Stimulated activated CD4-positive, alpha-beta T cell treated with anti-CD3 and anti-CD28 coated beads, Interleukin-4, amount 100 ng/mL, for 48 hours (primary cell): Measurements from ENCODE around the gene UXS1.
"Not testable (repeated sequence)": the region's sequence is repeated elsewhere in the genome, so short reads cannot be mapped to it uniquely, and the experiment has no call there.

Experiments used
- DNase-seq, 2 donors: peaks; one replicate each; pipeline ENCODE4 v3.0.0-alpha.2; 2020; ENCODE audit warnings: low read depth in 2 of 2

UXS1 gene

GRCh38 chr2:106160786-106161261 is 33.3 kb downstream of the UXS1 start:
- no peak for DNase-seq

DNA sequence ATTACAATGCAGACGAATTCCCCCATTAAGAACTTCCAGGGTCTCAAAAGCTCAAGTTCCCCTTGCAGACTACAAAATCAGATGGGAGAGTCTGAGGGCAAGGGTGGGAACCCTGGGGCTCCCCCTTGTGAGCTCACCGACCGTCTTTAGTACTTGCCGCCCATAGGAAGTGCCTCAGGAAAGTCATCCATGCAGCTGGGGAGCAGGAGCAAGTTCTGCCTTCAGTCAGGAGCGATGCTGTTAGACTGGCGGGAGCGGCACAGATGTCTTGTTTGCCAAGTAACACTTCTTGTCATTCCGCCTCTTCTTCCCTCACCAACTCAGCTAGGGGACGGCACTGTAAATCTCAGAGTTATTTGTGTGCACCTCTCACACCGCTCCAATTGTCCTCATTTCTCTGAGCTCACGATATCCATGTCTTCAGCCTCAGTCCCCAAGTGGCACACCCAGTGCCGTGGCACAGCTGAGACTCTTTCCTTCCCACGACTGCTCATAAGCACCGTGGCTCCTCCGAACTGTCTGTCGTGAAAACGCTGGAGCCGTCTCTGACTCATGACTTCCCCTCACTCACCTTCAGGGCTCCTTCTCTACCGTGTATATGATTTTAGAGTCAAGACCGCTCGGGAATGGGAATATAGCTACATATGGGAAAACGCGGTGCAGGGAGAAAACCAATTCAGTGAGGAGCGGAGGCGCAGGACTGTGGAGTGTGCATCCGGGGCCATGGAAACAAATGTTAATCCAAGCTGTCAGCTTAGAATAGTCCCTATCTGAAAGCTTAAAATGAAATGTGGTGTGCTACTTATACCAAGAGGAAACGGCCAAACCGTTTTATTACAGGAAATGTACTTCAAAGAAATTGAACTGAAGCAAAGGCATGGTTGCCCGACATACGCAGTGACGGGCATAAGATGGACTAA is 34.0 kb downstream of the UXS1 start:
- DNase-seq = peak in 1 of 2 donors; percentile 32

DNA sequence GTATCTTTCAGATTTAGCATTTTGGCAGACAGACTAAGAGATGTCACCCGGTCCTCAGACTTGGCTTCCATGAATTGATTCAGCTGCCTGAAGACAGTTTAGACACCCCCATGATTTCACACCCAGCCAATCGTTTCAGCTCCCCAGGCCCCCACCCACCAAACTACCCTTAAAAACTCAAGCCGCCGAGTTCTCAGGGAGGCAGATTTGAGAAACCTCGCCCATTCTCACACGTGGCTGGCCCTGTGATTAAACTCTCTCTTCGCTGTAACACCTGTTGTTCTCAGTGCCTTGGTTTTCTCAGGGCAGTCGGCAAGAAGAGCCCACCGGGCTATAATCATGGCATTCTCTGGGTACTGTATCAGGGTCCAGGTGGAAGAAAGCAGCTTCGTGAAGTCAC is 35.2 kb downstream of the UXS1 start:
- no peak for DNase-seq

- no peak for DNase-seq
These were observed 36.0 kb downstream of the UXS1 start for GRCh38 chr2:106158131-106158530.

- DNase-seq = no peak
These were observed 36.7 kb downstream of the UXS1 start for GRCh38 chr2:106157416-106157815.

GRCh38 chr2:106156305-106157296 is 37.5 kb downstream of the UXS1 start:
- DNase-seq = no peak

DNA sequence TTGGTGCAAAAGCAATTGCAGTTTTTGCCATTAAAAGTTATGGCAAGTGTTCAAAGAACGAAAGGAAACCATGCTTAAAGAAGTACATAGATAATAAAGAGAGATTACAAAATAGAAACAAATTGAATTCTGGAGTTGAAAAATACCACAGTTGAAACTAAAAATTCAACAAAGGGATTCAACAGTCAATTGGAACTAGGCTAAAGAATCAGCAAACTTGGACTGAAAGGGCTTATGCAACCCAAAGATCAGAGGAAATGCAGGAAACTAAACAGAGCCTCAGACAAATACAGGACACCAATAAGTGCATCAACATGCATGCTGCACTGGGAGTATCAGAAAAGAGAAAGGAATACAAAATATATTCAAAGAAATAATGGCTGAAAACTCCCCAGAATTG is 40.3 kb downstream of the UXS1 start:
- DNase-seq = no peak

GRCh38 chr2:106147665-106148064 is 46.4 kb downstream of the UXS1 start:
- DNase-seq = no peak

DNA sequence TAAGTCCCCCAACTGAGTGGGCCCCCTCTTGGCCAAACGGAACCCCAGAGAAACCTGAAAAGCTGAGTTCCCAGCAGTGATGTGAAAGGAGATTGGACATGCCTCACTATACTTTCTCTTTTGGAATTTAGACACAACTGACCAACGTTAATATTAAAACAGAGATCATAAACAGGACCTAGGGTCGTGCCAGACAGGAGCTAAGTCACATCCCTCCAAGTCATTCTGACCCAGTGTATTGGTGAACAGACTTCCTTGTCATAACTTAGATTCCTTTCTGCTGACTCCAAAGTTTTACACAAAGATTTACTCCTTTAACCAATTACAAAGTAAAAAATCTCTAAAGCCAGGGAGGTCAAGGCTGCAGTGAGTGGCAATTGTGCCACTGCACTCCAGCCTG is 46.9 kb downstream of the UXS1 start:
- no peak for DNase-seq

- no peak for DNase-seq
These were observed 49.3 kb downstream of the UXS1 start for GRCh38 chr2:106144621-106145331.

DNA sequence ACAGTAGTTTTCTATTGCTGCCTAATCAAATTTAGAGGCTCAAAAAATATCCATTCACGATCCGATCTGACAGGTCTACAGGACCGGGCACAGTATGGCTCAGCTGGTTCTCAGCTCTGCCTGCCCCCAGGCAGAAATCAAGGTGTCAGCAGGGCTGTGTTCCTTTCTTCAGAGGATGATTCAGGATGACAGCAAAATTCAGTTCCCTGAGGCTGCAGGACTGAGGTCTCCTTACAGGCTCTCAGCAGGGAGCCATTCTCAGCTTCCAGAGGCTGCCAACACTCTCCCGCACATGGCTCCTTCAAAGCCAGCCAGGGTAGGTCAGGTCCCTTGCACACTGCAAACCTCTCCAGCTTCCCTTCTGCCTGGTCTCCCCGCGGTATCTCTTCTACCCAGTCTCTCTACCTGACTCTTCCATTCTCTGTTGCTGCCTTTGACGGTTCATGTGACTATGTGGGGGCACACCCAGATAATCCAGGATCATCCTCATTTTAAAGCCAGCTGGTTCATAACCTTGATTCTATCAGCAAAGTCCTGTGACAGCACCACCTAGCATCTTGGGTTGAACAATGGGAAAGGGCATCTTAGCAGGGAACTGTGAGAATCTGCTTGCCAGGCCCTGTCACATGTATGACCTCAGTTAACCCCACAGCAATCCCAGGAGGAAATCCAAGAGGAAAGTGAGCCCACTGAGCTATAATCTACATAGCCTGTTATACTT is 50.4 kb downstream of the UXS1 start:
- no peak for DNase-seq

DNA sequence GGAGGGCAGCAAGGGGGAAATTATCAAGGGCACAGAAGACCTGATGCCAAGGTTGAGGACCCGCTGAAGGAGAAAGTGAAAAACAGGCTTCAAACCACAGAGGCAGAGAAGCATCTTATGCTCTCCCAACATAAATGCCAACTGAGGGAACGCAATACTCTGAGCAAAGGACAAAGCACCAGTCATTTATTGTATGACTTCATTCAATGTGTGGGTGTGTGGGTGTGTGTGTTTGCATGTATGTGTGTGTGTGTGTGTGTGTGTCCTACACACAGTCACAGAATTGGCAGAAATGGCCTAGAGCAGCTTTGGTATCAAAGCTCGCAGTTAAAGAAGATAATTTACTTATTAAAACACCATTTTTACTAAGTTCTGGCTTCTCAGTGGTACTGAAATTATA is 51.4 kb downstream of the UXS1 start:
- no peak for DNase-seq

DNA sequence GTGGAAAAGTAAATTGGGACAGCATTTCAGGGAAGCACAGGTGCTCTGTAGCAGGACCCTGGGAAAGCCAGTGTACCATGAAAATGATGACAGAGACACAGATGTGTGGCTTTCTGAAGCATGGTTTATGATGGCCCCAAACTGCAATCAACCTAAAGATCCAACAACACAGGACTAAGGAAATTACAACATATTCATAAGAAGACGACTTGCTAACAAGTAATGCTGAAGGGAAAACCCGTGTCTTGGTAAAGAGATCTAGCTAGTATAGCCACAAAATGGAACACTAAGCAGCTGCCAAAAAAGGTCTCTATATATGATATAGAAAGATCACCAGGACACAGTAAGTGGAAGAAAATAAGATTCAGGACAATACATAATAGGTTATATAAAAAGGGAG is 53.2 kb downstream of the UXS1 start:
- no peak for DNase-seq

GRCh38 chr2:106140113-106140512 is 54.0 kb downstream of the UXS1 start:
- no peak for DNase-seq

DNA sequence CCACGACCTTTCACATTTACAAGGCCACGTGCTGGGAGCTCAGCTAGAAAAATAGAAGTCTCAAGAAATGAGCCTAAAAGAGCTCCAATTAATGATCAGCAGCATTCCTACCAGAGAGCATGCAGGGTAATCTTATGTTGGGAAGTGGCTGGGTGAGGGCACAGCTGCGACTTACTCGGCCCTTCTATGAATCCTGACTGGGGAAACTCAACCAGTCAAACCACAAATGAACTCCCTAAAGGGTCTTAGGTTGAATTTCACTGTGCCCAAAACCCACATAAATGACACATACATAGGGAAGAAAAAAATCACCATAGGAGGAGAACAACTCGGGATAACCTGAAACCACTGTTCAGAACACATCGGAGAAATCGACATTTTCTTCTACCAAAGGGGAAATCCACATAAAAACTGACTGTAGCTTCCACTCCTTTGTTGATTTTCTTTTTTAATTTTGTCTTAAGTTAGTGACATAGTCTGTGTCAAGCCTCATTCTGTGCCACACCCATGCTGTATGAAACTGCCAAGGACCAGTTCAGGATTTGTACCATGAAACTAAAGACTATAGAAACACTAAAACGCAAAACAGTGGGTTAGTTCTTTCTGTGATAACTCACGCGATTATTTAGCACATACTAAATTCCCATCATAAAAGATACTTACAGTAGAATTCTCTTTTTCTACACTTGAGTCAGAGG is 54.7 kb downstream of the UXS1 start:
- DNase-seq = no peak

GRCh38 chr2:106138543-106139237 is 55.4 kb downstream of the UXS1 start:
- no peak for DNase-seq

- no peak for DNase-seq
These were observed 56.2 kb downstream of the UXS1 start for GRCh38 chr2:106137731-106138521.

DNA sequence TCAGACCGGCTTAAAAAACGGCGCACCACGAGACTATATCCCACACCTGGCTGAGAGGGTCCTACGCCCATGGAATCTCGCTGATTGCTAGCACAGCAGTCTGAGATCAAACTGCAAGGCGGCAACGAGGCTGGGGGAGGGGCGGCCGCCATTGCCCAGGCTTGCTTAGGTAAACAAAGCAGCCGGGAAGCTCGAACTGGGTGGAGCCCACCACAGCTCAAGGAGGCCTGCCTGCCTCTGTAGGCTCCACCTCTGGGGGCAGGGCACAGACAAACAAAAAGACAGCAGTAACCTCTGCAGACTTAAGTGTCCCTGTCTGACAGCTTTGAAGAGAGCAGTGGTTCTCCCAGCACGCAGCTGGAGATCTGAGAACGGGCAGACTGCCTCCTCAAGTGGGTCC is 62.9 kb downstream of the UXS1 start:
- DNase-seq = not testable (repeated sequence)
